Sigmoid colon (tissue), 4 donors: ENCODE measurements around the gene RTP1.

Experiments used
- EP300 ChIP-seq, 4 donors: sonication (generic); formaldehyde crosslinking; IDR thresholded peaks; one replicate each; pipeline ENCODE4 v1.6.1; 2017; ENCODE audit warnings: antibody characterized with exemption in 4 of 4
- POLR2A ChIP-seq, 2 donors: fragments of 450-650 bp; IDR thresholded peaks; one replicate each; pipeline ENCODE4 v1.6.1; 2016; ENCODE audit warnings: antibody characterized with exemption in 2 of 2, mild to moderate bottlenecking in 2 of 2, moderate library complexity in 2 of 2
- POLR2AphosphoS5 ChIP-seq, 4 donors: sonication (generic); formaldehyde crosslinking; IDR thresholded peaks; one replicate each; pipeline ENCODE4 v1.6.1; 2017; ENCODE audit warnings: antibody characterized with exemption in 4 of 4
- TF ChIP-seq, protein P1 (sequence below), 4 experiments: fragments of 450-650 bp in 3 of 4; fragments of 200-600 bp in 1 of 4; IDR thresholded peaks; one replicate each; pipeline ENCODE4 v1.5.1; 2016 to 2019; ENCODE audit warnings: antibody characterized with exemption in 4 of 4, mild to moderate bottlenecking in 3 of 4, moderate library complexity in 2 of 4

- no peak for TF ChIP-seq POLR2A (IDR thresholded peaks at IDR 0.05)
- TF ChIP-seq, protein P1, sequence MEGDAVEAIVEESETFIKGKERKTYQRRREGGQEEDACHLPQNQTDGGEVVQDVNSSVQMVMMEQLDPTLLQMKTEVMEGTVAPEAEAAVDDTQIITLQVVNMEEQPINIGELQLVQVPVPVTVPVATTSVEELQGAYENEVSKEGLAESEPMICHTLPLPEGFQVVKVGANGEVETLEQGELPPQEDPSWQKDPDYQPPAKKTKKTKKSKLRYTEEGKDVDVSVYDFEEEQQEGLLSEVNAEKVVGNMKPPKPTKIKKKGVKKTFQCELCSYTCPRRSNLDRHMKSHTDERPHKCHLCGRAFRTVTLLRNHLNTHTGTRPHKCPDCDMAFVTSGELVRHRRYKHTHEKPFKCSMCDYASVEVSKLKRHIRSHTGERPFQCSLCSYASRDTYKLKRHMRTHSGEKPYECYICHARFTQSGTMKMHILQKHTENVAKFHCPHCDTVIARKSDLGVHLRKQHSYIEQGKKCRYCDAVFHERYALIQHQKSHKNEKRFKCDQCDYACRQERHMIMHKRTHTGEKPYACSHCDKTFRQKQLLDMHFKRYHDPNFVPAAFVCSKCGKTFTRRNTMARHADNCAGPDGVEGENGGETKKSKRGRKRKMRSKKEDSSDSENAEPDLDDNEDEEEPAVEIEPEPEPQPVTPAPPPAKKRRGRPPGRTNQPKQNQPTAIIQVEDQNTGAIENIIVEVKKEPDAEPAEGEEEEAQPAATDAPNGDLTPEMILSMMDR (IDR thresholded peaks at IDR 0.05): no peak
- no peak for TF ChIP-seq POLR2AphosphoS5 (IDR thresholded peaks at IDR 0.05)
- TF ChIP-seq EP300 (IDR thresholded peaks at IDR 0.05): no peak
These were observed 11.5 kb upstream of the RTP1 start for GRCh38 chr3:187185759-187186158.
